ENCODE measurements around the gene MED14.

DNA sequence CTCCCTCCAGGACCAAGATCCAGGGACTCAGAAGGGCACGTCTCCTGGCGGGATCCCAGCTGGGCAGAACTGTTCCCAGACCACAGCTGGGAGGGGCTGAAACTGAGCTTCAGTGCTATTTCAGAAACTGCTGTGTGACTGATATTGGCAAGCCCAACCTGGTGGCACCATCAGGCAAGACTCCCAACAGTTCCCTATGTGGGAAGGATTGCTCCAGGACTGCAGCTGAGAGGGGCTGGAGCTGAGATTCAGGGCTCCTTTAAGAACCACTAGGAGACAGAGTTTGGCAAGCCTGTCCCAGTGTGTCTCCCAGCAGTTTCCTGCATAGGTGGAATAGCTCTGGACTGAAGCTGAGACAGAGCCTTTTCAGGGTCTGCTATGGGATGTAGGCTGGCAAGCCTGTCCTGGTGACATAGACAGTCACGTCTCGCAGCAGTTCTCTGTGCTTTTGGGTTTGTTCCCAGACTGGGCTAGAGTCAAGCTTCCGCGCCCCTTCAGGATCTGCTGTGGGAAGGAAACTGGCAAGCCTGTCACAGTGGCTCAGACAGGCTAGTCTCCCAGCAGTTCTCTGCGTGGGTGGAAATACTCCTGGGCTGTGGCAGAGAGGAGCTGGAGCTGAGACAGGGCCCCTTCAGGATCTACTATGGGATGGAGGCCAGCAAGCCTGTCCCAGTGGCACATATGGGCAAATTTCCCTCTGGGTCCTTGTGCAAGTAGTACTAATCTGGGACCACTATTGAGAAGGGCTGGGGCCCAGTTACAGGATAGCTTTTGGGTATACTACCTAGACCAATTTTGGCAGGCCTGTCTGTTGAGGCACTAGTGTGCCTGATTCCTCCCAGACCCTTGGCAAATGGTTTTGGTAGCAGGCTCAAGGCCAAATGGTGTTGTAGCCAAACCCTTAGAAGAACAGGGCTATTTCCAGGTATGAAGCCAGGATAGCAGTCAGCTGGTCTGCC lies 20.2 kb upstream of the MED14 start:
- TF ChIP-seq FOXM1 (IDR thresholded peaks at IDR 0.05; ENCODE audit: borderline replicate concordance), result no peak
- no peak for TF ChIP-seq L3MBTL2 (conservative IDR thresholded peaks at IDR 0.05)
- TF ChIP-seq SUZ12 (IDR thresholded peaks at IDR 0.05), result no peak
- no peak for TF ChIP-seq ARNT (IDR thresholded peaks at IDR 0.05)
- TF ChIP-seq ELF4 (IDR thresholded peaks at IDR 0.05), result no peak
- no peak for TF ChIP-seq SP1 (IDR thresholded peaks at IDR 0.05)

All from HEK293T (cell line).